Inflammatory macrophage treated with lipopolysaccharide for 1 hour (primary cell): ENCODE measurements around the gene ANO2.
"Not testable (repeated sequence)": the region's sequence is repeated elsewhere in the genome, so short reads cannot be mapped to it uniquely, and the experiment has no call there.

ENCODE experiments used
- DNase-seq, 2 donors: peaks; one replicate each; pipeline ENCODE4 v3.0.0-alpha.2; 2020 to 2022

The ANO2 gene

GRCh38 chr12:5718073-5718472 is 227.0 kb downstream of the ANO2 start:
- DNase-seq = no peak

GRCh38 chr12:5716976-5717375 is 228.1 kb downstream of the ANO2 start:
- no peak for DNase-seq

GRCh38 chr12:5716201-5716600 is 228.9 kb downstream of the ANO2 start:
- DNase-seq = no peak

- no peak for DNase-seq
These were observed 230.0 kb downstream of the ANO2 start for GRCh38 chr12:5715021-5715420.

- no peak for DNase-seq
These were observed 231.4 kb downstream of the ANO2 start for GRCh38 chr12:5713599-5714081.

GRCh38 chr12:5710260-5710878 is 234.7 kb downstream of the ANO2 start:
- no peak for DNase-seq

GRCh38 chr12:5708371-5708770 is 236.7 kb downstream of the ANO2 start:
- DNase-seq = no peak

GRCh38 chr12:5706247-5706646 is 238.8 kb downstream of the ANO2 start:
- DNase-seq = no peak

GRCh38 chr12:5705791-5706190 is 239.3 kb downstream of the ANO2 start:
- DNase-seq = no peak

- no peak for DNase-seq
These were observed 250.2 kb downstream of the ANO2 start for GRCh38 chr12:5694759-5695409.

- no peak for DNase-seq
These were observed 252.2 kb downstream of the ANO2 start for GRCh38 chr12:5692850-5693249.

GRCh38 chr12:5691943-5692342 is 253.1 kb downstream of the ANO2 start:
- DNase-seq = no peak

GRCh38 chr12:5690240-5690639 is 254.8 kb downstream of the ANO2 start:
- no peak for DNase-seq

GRCh38 chr12:5689773-5690172 is 255.3 kb downstream of the ANO2 start:
- no peak for DNase-seq

GRCh38 chr12:5688226-5688625 is 256.8 kb downstream of the ANO2 start:
- no peak for DNase-seq

GRCh38 chr12:5685935-5686334 is 259.1 kb downstream of the ANO2 start:
- no peak for DNase-seq

- no peak for DNase-seq
These were observed 260.1 kb downstream of the ANO2 start for GRCh38 chr12:5684989-5685388.

GRCh38 chr12:5682581-5682980 is 262.5 kb downstream of the ANO2 start:
- DNase-seq = no peak

GRCh38 chr12:5678176-5678575 is 266.9 kb downstream of the ANO2 start:
- DNase-seq = no peak

GRCh38 chr12:5669624-5670023 is 275.4 kb downstream of the ANO2 start:
- not testable (repeated sequence) for DNase-seq

GRCh38 chr12:5665615-5666014 is 279.4 kb downstream of the ANO2 start:
- DNase-seq = no peak

- DNase-seq = no peak
These were observed 283.2 kb downstream of the ANO2 start for GRCh38 chr12:5661811-5662210.

- DNase-seq = no peak
These were observed 284.8 kb downstream of the ANO2 start for GRCh38 chr12:5660238-5660637.

GRCh38 chr12:5658339-5658941 is 286.6 kb downstream of the ANO2 start:
- not testable (repeated sequence) for DNase-seq
